Peyer's patch (tissue), 4 donors: ENCODE measurements around the gene KEL.

Experiments
- POLR2A ChIP-seq, 2 donors: fragments of 450-650 bp; IDR thresholded peaks; one replicate each; pipeline ENCODE4 v1.5.1; 2017; ENCODE audit warnings: antibody characterized with exemption in 2 of 2, mild to moderate bottlenecking in 2 of 2, moderate library complexity in 2 of 2
- TF ChIP-seq, protein P1 (sequence below), 6 experiments: fragments of 450-650 bp in 4 of 6; fragments of 200-600 bp in 2 of 6; sonication (generic) in 1 of 6; IDR thresholded peaks; one replicate each; pipeline ENCODE4 v1.5.1; 2017 to 2019; ENCODE audit warnings: antibody characterized with exemption in 6 of 6, mild to moderate bottlenecking in 3 of 6, moderate library complexity in 1 of 6

DNA sequence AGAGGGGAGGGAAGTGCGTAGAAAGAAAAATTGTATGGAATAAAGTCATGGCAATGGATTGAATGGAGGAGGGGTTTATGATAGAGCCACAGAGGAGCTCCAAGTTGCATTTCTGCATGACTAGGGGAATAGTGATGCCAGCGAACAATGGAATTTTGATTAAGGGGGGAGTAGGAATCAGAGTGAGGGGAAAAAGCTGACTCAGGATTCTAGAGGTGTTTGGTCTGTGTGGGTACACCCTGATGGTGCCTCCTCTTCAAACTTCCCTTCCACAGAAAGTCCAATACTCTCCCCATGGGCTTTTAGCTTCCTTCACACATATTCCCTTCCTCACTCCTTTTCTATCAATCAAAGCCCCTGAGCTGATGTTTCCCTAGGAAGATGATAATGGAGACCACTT lies 1.8 kb upstream of the KEL start:
- TF ChIP-seq POLR2A (IDR thresholded peaks at IDR 0.05), result no peak
- TF ChIP-seq, protein P1, sequence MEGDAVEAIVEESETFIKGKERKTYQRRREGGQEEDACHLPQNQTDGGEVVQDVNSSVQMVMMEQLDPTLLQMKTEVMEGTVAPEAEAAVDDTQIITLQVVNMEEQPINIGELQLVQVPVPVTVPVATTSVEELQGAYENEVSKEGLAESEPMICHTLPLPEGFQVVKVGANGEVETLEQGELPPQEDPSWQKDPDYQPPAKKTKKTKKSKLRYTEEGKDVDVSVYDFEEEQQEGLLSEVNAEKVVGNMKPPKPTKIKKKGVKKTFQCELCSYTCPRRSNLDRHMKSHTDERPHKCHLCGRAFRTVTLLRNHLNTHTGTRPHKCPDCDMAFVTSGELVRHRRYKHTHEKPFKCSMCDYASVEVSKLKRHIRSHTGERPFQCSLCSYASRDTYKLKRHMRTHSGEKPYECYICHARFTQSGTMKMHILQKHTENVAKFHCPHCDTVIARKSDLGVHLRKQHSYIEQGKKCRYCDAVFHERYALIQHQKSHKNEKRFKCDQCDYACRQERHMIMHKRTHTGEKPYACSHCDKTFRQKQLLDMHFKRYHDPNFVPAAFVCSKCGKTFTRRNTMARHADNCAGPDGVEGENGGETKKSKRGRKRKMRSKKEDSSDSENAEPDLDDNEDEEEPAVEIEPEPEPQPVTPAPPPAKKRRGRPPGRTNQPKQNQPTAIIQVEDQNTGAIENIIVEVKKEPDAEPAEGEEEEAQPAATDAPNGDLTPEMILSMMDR (IDR thresholded peaks at IDR 0.05), result no peak
